ENCODE measurements around the gene CORO2A. TPM values are rescaled to one million over a fixed set of nuclear protein-coding genes. Genes with fewer than 3 reads are reported as not detected.
A peak's percentile ranks its signal among the peaks of the same experiment; 100 is the strongest.

Gene CORO2A
- total and polyA plus RNA-seq, 2 of the 13 experiments (the other 11 are each of a cell fraction or from before 2014, with no cell fraction given), result 14.4 to 15.3 TPM

- TF ChIP-seq ZNF275 (CRISPR knock-in tag; IDR thresholded peaks at IDR 0.05; ENCODE audit: borderline replicate concordance) (no peak), ZSCAN5A (CRISPR knock-in tag; IDR thresholded peaks at IDR 0.05; ENCODE audit: borderline replicate concordance) (peak; percentile 93; the same call in 1 of the 2 replicates), ZNF547 (CRISPR knock-in tag; IDR thresholded peaks at IDR 0.05) (no peak), NFE2L2 (IDR thresholded peaks at IDR 0.05; ENCODE audit: low read length) (no peak), ZBTB38 (CRISPR knock-in tag; IDR thresholded peaks at IDR 0.05) (no peak), ZNF503 (CRISPR knock-in tag; IDR thresholded peaks at IDR 0.05) (no peak), FOXM1 (CRISPR knock-in tag; IDR thresholded peaks at IDR 0.05) (no peak), ZNF841 (CRISPR knock-in tag; IDR thresholded peaks at IDR 0.05; ENCODE audit: borderline replicate concordance) (no peak), E2F5 (CRISPR knock-in tag; conservative IDR thresholded peaks at IDR 0.05) (no peak), ZNF609 (CRISPR knock-in tag; IDR thresholded peaks at IDR 0.05; ENCODE audit: borderline replicate concordance) (peak; percentile 62; the same call in 1 of the 2 replicates), ZNF207 (IDR thresholded peaks at IDR 0.05; ENCODE audit: borderline replicate concordance) (no peak), ZNF766 (CRISPR knock-in tag; IDR thresholded peaks at IDR 0.05; ENCODE audit: borderline replicate concordance) (no peak), DNMT1 (CRISPR knock-in tag; IDR thresholded peaks at IDR 0.05) (no peak), ZNF740 (CRISPR knock-in tag; IDR thresholded peaks at IDR 0.05) (no peak), ATAD3A (CRISPR knock-in tag; IDR thresholded peaks at IDR 0.05) (no peak), ZNF552 (CRISPR knock-in tag; IDR thresholded peaks at IDR 0.05; ENCODE audit: borderline replicate concordance) (no peak; the same call in 1 of the 2 replicates), MZF1 (CRISPR knock-in tag; IDR thresholded peaks at IDR 0.05; ENCODE audit: borderline replicate concordance) (0 out of 2 replicates have a peak, but pooled peaks have one; percentile 64)
These were observed 46.1 kb downstream of the CORO2A start (continued) for GRCh38 chr9:98146101-98146991.

All from HepG2 (cell line).